Lung (tissue), 13 donors: ENCODE measurements around the gene IL3RA. TPM values are rescaled to one million over a fixed set of nuclear protein-coding genes. Genes with fewer than 3 reads are reported as not detected.

Experiments used
- ATAC-seq: fragments of 200-7000 bp; cut with Tn5 transposase; one replicate; pipeline ENCODE4 v1.9.1; 2020; ENCODE audit warnings: moderate number of reproducible peaks; ENCODE audit not compliant: insufficient read depth, low FRiP score
- DNase-seq, 3 donors: peaks; one replicate each; pipeline ENCODE4 v3.0.0-alpha.2; 2013 to 2017
- H3K27ac ChIP-seq, 2 donors: one replicate each; pipeline ENCODE4 v1.5.1; 2013; ENCODE audit warnings: mild to moderate bottlenecking in 2 of 2, moderate library complexity in 2 of 2, control low read depth in 1 of 2, inconsistent platforms in 1 of 2, low read depth in 1 of 2, low read length in 1 of 2
- H3K27me3 ChIP-seq, 3 donors: one replicate each; pipeline ENCODE4 v1.5.1; 2013; ENCODE audit warnings: low read length in 2 of 3; ENCODE audit not compliant: control insufficient read depth in 3 of 3, insufficient read depth in 3 of 3
- H3K36me3 ChIP-seq, 4 donors: one replicate each; pipeline ENCODE4 v1.5.1; 2013; ENCODE audit warnings: low read length in 4 of 4, mild to moderate bottlenecking in 1 of 4, moderate library complexity in 1 of 4; ENCODE audit not compliant: control insufficient read depth in 4 of 4, insufficient read depth in 4 of 4
- H3K4me1 ChIP-seq, 5 donors: one replicate each; pipeline ENCODE4 v1.5.1; 2013; ENCODE audit warnings: low read length in 5 of 5, mild to moderate bottlenecking in 2 of 5, moderate library complexity in 1 of 5; ENCODE audit not compliant: control insufficient read depth in 5 of 5, insufficient read depth in 5 of 5
- H3K4me3 ChIP-seq: one replicate; pipeline ENCODE4 v1.5.1; 2013; ENCODE audit warnings: mild to moderate bottlenecking, control low read depth, moderate library complexity
- H3K9ac ChIP-seq, 2 donors: one replicate each; pipeline ENCODE4 v1.5.1; 2013; ENCODE audit warnings: low read length in 2 of 2, control low read depth in 1 of 2; ENCODE audit not compliant: insufficient read depth in 1 of 2
- H3K9me3 ChIP-seq, 4 donors: one replicate each; pipeline ENCODE4 v1.5.1; 2013; ENCODE audit warnings: low read length in 3 of 4, mild to moderate bottlenecking in 1 of 4, moderate library complexity in 1 of 4; ENCODE audit not compliant: control insufficient read depth in 4 of 4, insufficient read depth in 3 of 4
- WGBS, 2 donors: extraction: QIAGEN DNeasy Blood & Tissue Kit; methylation state at CpG; one replicate each; pipeline ENCODE4 v1.1.7; 2013; 5-methylcytosine and 5-hydroxymethylcytosine counted together
- polyA plus RNA-seq, 2 donors: library from polyadenylated mRNA; stranded (reverse); fragments of 200-250 nt; gene quantifications; one replicate each; pipeline ENCODE4 v1.2.1, GENCODE V29; 2013
- small RNA-seq: library from RNA; depleted of rRNA; stranded (forward); fragments of <200 nt; gene quantifications from one replicate; pipeline ENCODE3, GENCODE V24; 2014; ENCODE audit warnings: low replicate concordance
- total RNA-seq, 2 donors: library from RNA; depleted of rRNA in 1 of 2; stranded (reverse); fragments of >200 nt in 1 of 2; gene quantifications; one replicate each; pipeline ENCODE4 v1.2.1, GENCODE V29; 2014 to 2021
- TF ChIP-seq, protein P1 (sequence below): IDR thresholded peaks from 2 replicates; pipeline ENCODE4 v1.5.1; 2012; ENCODE audit warnings: mild to moderate bottlenecking; ENCODE audit errors: control extremely low read depth, extremely low read depth
- donor health status: control.
- donor health status: control.
- donor health status: Bipolar disorder and iron deficiency.
- donor health status: healthy.
- donor health status: DM: yes; HTN: yes; CAD: no.

The IL3RA gene
- total and polyA plus RNA-seq, 4 donors = 19.2 to 52.2 (median 20.5) TPM

DNA sequence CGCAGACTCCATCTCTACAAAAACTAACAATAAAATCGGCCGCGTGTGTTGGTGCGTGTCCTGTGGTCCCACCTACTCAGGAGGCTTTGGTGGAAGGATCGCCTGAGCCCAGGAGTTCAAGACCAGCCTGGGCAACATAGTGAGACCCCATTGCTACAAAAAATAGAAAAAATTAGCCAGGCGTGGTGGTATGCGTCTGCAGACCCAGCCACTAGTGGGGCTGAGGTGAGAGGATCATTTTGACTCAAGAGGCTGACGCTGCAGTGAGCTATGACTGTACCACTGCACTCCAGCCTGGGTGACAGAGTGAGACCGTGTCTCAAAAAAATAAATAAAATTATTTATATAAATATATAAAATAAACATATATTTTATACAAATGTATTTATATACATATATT lies 93.9 kb downstream of the IL3RA start:
- Histone ChIP-seq H3K27me3 (no peaks in the 10 kb centered on the region), H3K36me3 (peaks cover 11 to 32% (median 22%) of the 10 kb centered on the region in 4 donors), H3K27ac (no peak overlapping the region), H3K4me3 (no peak overlapping the region), H3K4me1 (no peaks in the 10 kb centered on the region), H3K9ac (no peak overlapping the region), H3K9me3 (no peaks in the 10 kb centered on the region)
- no peak for ATAC-seq
- TF ChIP-seq, protein P1, sequence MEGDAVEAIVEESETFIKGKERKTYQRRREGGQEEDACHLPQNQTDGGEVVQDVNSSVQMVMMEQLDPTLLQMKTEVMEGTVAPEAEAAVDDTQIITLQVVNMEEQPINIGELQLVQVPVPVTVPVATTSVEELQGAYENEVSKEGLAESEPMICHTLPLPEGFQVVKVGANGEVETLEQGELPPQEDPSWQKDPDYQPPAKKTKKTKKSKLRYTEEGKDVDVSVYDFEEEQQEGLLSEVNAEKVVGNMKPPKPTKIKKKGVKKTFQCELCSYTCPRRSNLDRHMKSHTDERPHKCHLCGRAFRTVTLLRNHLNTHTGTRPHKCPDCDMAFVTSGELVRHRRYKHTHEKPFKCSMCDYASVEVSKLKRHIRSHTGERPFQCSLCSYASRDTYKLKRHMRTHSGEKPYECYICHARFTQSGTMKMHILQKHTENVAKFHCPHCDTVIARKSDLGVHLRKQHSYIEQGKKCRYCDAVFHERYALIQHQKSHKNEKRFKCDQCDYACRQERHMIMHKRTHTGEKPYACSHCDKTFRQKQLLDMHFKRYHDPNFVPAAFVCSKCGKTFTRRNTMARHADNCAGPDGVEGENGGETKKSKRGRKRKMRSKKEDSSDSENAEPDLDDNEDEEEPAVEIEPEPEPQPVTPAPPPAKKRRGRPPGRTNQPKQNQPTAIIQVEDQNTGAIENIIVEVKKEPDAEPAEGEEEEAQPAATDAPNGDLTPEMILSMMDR = no peak
- DNase-seq = no peak
- WGBS, 2 donors = 97 to 98% methylated on average over 10 of the region's 10 CpGs

Small RNA genes lying within 50 kb of the gene (small RNA-seq; reads per million reads assigned to genes)
- gene MIR3690 (not detected), gene RNA5SP498 (not detected)

Other genes with a start within 250 kb of the IL3RA start
- gene CRLF2, start 124.1 kb upstream of the IL3RA start, total RNA-seq = 1 to 10 TPM in 1 of 2 donors, under 1 TPM in 1; 0.46 to 1.4 TPM
- under 1 TPM; 0.19 to 0.39 TPM for gene CRLF2, start 124.1 kb upstream of the IL3RA start, polyA plus RNA-seq
- 10 to 100 TPM in 1 of 2 donors, 1 to 10 TPM in 1; 9.0 to 41.8 TPM for gene CSF2RA, start 68.0 kb upstream of the IL3RA start, total RNA-seq
- 10 to 100 TPM; 16.2 to 51.5 TPM for gene CSF2RA, start 68.0 kb upstream of the IL3RA start, polyA plus RNA-seq
- gene SLC25A6, start 55.3 kb downstream of the IL3RA start, total RNA-seq = 100 to 1,000 TPM; 168 to 350 TPM
- 100 to 1,000 TPM; 382 to 422 TPM for gene SLC25A6, start 55.3 kb downstream of the IL3RA start, polyA plus RNA-seq
- gene ASMTL, start 116.1 kb downstream of the IL3RA start, total RNA-seq = 10 to 100 TPM; 12.3 to 29.4 TPM
- gene ASMTL, start 116.1 kb downstream of the IL3RA start, polyA plus RNA-seq = 10 to 100 TPM; 17.0 to 26.6 TPM
- gene P2RY8, start 200.4 kb downstream of the IL3RA start, total RNA-seq = 1 to 10 TPM; 2.8 to 8.3 TPM
- gene P2RY8, start 200.4 kb downstream of the IL3RA start, polyA plus RNA-seq = 1 to 10 TPM in 1 of 2 donors, under 1 TPM in 1; 0.51 to 6.0 TPM